ENCODE measurements around the gene IL10. TPM values are rescaled to one million over a fixed set of nuclear protein-coding genes. Genes with fewer than 3 reads are reported as not detected.
"Not testable (repeated sequence)": the region's sequence is repeated elsewhere in the genome, so short reads cannot be mapped to it uniquely, and the experiment has no call there.

Gene IL10
- total RNA-seq, 1 experiment from 2014 or later: not detected

- no peak for DNase-seq (ENCODE audit: low spot score)
- in situ Hi-C loops (cut with HindIII; ENCODE audit: low sequenced_read_pairs): no loop called here
Observed at GRCh38 chr1:206796116-206796515, 23.8 kb upstream of the IL10 start.

- in situ Hi-C loops (cut with HindIII; ENCODE audit: low sequenced_read_pairs): no loop called here
- DNase-seq (ENCODE audit: low spot score): no peak
Observed at GRCh38 chr1:206794294-206794908, 22.1 kb upstream of the IL10 start.

GRCh38 chr1:206793620-206794019, 21.3 kb upstream of the IL10 start:
- DNase-seq (ENCODE audit: low spot score): no peak
- in situ Hi-C loops (cut with HindIII; ENCODE audit: low sequenced_read_pairs): no loop called here

- no peak for DNase-seq (ENCODE audit: low spot score)
- in situ Hi-C loops (cut with HindIII; ENCODE audit: low sequenced_read_pairs): no loop called here
Observed at GRCh38 chr1:206792939-206793607, 20.8 kb upstream of the IL10 start.

GRCh38 chr1:206790502-206791250, 18.4 kb upstream of the IL10 start:
- in situ Hi-C loops (cut with HindIII; ENCODE audit: low sequenced_read_pairs): no loop called here

GRCh38 chr1:206788487-206789050, 16.3 kb upstream of the IL10 start:
- in situ Hi-C loops (cut with HindIII; ENCODE audit: low sequenced_read_pairs): no loop called here
- no peak for DNase-seq (ENCODE audit: low spot score)

More at GRCh38 chr1:206790502-206791250, 18.4 kb upstream of the IL10 start:
- no peak for DNase-seq (ENCODE audit: low spot score)

- in situ Hi-C loops (cut with HindIII; ENCODE audit: low sequenced_read_pairs): no loop called here
- DNase-seq (ENCODE audit: low spot score): no peak
Observed at GRCh38 chr1:206787891-206788290, 15.6 kb upstream of the IL10 start.

GRCh38 chr1:206786212-206786886, 14.1 kb upstream of the IL10 start:
- DNase-seq (ENCODE audit: low spot score): no peak
- in situ Hi-C loops (cut with HindIII; ENCODE audit: low sequenced_read_pairs): no loop called here

GRCh38 chr1:206785182-206785765, 13.0 kb upstream of the IL10 start:
- DNase-seq (ENCODE audit: low spot score): no peak
- in situ Hi-C loops (cut with HindIII; ENCODE audit: low sequenced_read_pairs): no loop called here

GRCh38 chr1:206784471-206784903, 12.2 kb upstream of the IL10 start:
- in situ Hi-C loops (cut with HindIII; ENCODE audit: low sequenced_read_pairs): no loop called here
- no peak for DNase-seq (ENCODE audit: low spot score)

- in situ Hi-C loops (cut with HindIII; ENCODE audit: low sequenced_read_pairs): no loop called here
- no peak for DNase-seq (ENCODE audit: low spot score)
Observed at GRCh38 chr1:206783506-206783905, 11.2 kb upstream of the IL10 start.

- no peak for DNase-seq (ENCODE audit: low spot score)
Observed at GRCh38 chr1:206782448-206782847, 10.2 kb upstream of the IL10 start.

GRCh38 chr1:206779638-206780037, 7.3 kb upstream of the IL10 start:
- in situ Hi-C loops (cut with HindIII; ENCODE audit: low sequenced_read_pairs): no loop called here
- DNase-seq (ENCODE audit: low spot score): no peak

More at GRCh38 chr1:206782448-206782847, 10.2 kb upstream of the IL10 start:
- in situ Hi-C loops (cut with HindIII; ENCODE audit: low sequenced_read_pairs): no loop called here

- in situ Hi-C loops (cut with HindIII; ENCODE audit: low sequenced_read_pairs); DNase-seq (ENCODE audit: low spot score): not testable (repeated sequence)
Observed at GRCh38 chr1:206778911-206779310, 6.6 kb upstream of the IL10 start.

GRCh38 chr1:206778031-206778430, 5.7 kb upstream of the IL10 start:
- no peak for DNase-seq (ENCODE audit: low spot score)
- in situ Hi-C loops (cut with HindIII; ENCODE audit: low sequenced_read_pairs): no loop called here

GRCh38 chr1:206776229-206776628, 3.9 kb upstream of the IL10 start:
- in situ Hi-C loops (cut with HindIII; ENCODE audit: low sequenced_read_pairs): no loop called here

GRCh38 chr1:206774093-206774492, 1.8 kb upstream of the IL10 start:
- no peak for DNase-seq (ENCODE audit: low spot score)
- in situ Hi-C loops (cut with HindIII; ENCODE audit: low sequenced_read_pairs): no loop called here

More at GRCh38 chr1:206776229-206776628, 3.9 kb upstream of the IL10 start:
- no peak for DNase-seq (ENCODE audit: low spot score)

- in situ Hi-C loops (cut with HindIII; ENCODE audit: low sequenced_read_pairs): no loop called here
- no peak for DNase-seq (ENCODE audit: low spot score)
Observed at GRCh38 chr1:206771338-206771692, 979 bp downstream of the IL10 start.
